Left cardiac atrium (tissue), 4 donors: ENCODE measurements around the gene OR2T27. TPM values are rescaled to one million over a fixed set of nuclear protein-coding genes. Genes with fewer than 3 reads are reported as not detected.
A peak's percentile ranks its signal among the peaks of the same experiment; 100 is the strongest.
"Not testable (repeated sequence)": the region's sequence is repeated elsewhere in the genome, so short reads cannot be mapped to it uniquely, and the experiment has no call there.

Experiments
- ATAC-seq, 2 donors: fragments of 200-7000 bp; cut with Tn5 transposase; one replicate each; pipeline ENCODE4 v1.9.1; 2020; ENCODE audit warnings: mild to moderate bottlenecking in 2 of 2, moderate library complexity in 2 of 2
- DNase-seq: peaks from one replicate; pipeline ENCODE4 v3.0.0-alpha.2; 2020
- intact Hi-C, 2 donors: fragments of 100-400 bp; cut with DNase I; formaldehyde crosslinking; loops; one replicate each; pipeline versions ENCODE4 v1.14.1 to v1.15.1; 2022 to 2023
- total RNA-seq, 2 donors: library from RNA; stranded (reverse); fragmentation: NEBNext Ultra II Directional; extraction: Animal tissue kit (Norgen Biotek cat#: 25700); gene quantifications; one replicate each; pipeline ENCODE4 v1.2.1, GENCODE V29; 2021
- donor health status: DM: no; HTN: yes; CAD: no.
- donor health status: DM: no; HTN: yes; CAD: no; lungs with severe emphysema.
- donor health status: DM: yes; HTN: yes; CAD: no.
- donor health status: Dilated cardiomyopathy.

OR2T27 gene
- total RNA-seq, 2 donors from 2014 or later = not detected

- intact Hi-C loops, DNase-seq, ATAC-seq: not testable (repeated sequence)
Observed at GRCh38 chr1:248642971-248643651, 12.2 kb downstream of the OR2T27 start.

DNA sequence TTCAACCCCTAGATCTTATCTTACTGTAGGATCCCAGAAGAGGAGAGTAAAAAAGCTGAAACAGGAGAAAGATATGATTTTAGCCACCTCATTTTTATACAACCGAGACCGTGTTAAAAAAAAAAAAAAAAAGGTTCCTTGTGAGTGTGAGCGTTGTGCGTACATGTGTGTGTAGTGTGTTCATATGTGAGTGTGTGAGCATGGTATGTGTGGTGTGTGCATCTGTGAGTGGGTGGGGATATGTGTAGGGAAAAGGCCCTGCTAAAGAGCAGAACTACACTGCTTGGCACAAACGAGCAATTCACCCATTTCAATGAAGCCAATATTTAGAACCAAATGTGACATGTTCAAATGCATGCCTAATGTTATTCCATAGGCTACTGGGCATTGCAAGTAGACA is 13.7 kb downstream of the OR2T27 start:
- DNase-seq, intact Hi-C loops, ATAC-seq: not testable (repeated sequence)

DNA sequence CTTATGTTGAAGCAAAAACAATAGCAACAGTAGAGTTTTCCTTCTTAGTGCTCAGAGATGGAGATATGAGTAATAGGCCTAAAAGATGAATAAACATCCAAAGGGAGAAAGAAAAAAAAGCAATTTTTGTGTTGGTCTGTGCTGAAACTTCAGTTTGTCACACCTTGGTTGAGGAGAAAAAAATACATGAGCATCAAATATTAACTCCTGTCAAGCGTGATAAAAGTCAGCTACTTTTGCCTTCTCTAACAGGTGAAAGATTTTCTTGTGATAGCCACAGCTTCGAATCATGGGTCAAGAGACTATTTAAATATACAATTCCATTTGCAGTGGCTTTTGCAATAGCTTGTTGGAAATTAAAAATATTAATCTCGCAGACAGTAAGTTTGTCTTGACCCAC is 14.4 kb downstream of the OR2T27 start:
- intact Hi-C loops, ATAC-seq, DNase-seq: not testable (repeated sequence)

GRCh38 chr1:248639652-248640051 is 15.7 kb downstream of the OR2T27 start:
- DNase-seq, intact Hi-C loops, ATAC-seq: not testable (repeated sequence)

DNA sequence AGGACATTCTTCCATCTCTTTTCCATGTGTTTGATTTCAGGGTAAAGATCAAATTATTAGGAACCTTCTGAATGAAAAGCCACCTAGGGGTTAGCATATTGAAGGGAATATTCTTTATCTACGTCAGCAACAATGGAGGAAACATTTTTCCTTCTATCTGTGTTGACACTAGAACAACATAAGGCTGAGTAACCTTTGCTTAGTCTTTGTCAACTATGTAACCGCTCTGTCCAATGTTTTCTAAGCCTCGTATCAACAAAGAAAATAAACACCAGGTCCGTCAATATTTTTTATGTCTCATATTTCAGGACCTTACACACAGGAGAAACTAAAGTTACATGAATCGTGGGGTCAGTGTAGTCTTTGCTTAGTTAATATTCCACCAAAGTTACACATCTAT is 18.7 kb downstream of the OR2T27 start:
- intact Hi-C loops, ATAC-seq: not testable (repeated sequence)

GRCh38 chr1:248634991-248635390 is 20.3 kb downstream of the OR2T27 start, which contains the start of gene OR2T11:
TSS of gene OR2T11 (minus strand) at chr1:248635091. CDS start at chr1:248627128, 7,963 bp downstream.
- ATAC-seq, DNase-seq, intact Hi-C loops: not testable (repeated sequence)

More for the DNA sequence above, 18.7 kb downstream of the OR2T27 start:
- not testable (repeated sequence) for DNase-seq

- ATAC-seq (no peak), DNase-seq (no peak)
- intact Hi-C loops = no loop called here
Observed at GRCh38 chr1:248631354-248632008, 23.8 kb downstream of the OR2T27 start.

DNA sequence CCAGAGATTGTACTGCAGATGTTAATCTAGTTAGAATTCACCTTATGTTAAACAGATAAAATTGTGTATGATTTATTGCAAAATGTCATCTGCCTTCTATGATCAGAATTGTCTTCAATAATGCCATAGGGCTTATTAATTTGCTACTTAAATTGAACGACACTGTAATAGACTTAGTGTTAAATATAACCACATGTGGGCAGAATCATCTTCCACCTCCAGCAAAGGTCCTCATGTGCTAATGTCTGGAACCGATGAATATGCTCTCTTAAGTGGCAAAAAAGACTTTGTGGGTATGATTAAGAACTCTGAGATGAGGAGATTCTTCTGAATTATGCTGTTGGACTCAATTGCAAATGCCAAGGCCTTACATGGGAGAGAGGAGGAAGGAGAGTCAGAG is 24.8 kb downstream of the OR2T27 start:
- intact Hi-C loops = no loop called here
- DNase-seq = no peak
- no peak for ATAC-seq

- intact Hi-C loops = no loop called here
- ATAC-seq = no peak
- no peak for DNase-seq
Observed at GRCh38 chr1:248627971-248628844, 27.1 kb downstream of the OR2T27 start.

DNA sequence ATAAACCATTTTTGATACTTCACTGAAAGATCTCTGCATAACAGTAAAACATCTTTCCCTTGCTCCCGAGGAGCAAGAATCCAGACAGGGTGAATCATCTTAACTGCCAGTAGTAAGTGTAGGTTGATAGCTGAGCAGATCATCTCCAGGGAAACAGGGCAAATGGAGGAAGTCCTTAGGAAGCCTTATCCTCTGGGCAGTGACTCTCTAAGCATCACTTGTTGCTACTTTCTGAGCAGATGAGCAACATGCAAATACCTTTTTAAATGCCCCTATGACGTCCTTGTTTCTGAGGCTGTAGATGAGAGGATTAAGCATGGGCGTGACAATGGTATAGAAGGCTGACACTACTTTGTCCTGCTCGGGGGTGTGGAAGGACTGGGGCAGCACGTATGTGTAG is 29.4 kb downstream of the OR2T27 start:
- DNase-seq (no peak), ATAC-seq (no peak)
- intact Hi-C loops = no loop called here

GRCh38 chr1:248625166-248625565 is 30.2 kb downstream of the OR2T27 start:
- no peak for ATAC-seq
- no peak for DNase-seq
- intact Hi-C loops = no loop called here

DNA sequence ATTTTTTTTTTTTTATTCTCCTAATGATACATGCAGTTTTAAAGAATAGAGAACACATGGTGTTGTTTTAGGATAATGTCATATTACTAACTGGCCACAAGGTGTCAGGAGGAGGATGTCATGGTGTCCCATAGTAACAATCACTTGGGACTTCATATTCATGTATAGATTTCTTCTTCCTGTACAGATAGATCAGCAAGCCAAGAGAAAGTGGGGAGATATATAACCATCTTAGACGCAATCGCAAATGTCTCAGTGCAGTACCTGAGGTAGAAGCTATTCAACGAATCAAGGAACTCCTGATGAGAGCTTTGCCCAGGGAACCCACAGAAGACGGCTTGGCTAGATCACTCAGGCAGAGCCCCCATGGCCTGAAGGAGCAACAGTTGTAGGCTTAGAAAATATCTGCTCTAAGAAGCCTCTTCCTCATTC is 32.7 kb downstream of the OR2T27 start:
- peak; percentile 61 to 67 for ATAC-seq
- DNase-seq = no peak
- intact Hi-C loops = loop anchor here (5.0 kb wide), 2 partner anchors 180 to 185 kb away; no protein-coding TSS in a partner anchor

GRCh38 chr1:248621770-248622169 is 33.6 kb downstream of the OR2T27 start:
- ATAC-seq (no peak), DNase-seq (no peak)
- intact Hi-C loops = loop anchor here (5.0 kb wide), 2 partner anchors 181 to 186 kb away; no protein-coding TSS in a partner anchor

- intact Hi-C loops = no loop called here
- ATAC-seq = peak in 1 of 2 donors; percentile 77
- DNase-seq = peak; percentile 23
Observed at GRCh38 chr1:248618878-248619277, 36.5 kb downstream of the OR2T27 start.

- intact Hi-C loops = no loop called here
- ATAC-seq (no peak), DNase-seq (no peak)
Observed at GRCh38 chr1:248618119-248618518, 37.2 kb downstream of the OR2T27 start.

DNA sequence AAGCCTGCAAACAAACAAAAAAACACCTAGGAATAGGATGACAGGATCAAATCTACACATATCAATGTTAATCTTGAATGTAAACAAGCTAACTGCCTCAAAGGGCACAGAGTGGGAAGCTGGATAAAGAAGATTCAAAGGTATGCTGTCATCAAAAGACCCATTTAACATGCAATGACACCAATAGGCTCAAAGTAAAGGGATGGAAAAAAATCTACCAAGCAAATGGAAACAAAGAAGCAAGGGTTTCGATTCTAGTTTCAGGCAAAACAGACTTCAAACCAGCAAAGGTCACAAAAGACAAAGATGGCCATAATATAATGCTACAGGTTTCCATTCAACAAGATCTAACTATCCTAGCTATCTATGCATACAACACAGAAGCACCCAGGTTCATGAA is 41.6 kb downstream of the OR2T27 start:
- ATAC-seq (no peak), DNase-seq (no peak)
- intact Hi-C loops = no loop called here

- no peak for DNase-seq
- intact Hi-C loops = no loop called here
- ATAC-seq = no peak
Observed at GRCh38 chr1:248611883-248612414, 43.4 kb downstream of the OR2T27 start.

DNA sequence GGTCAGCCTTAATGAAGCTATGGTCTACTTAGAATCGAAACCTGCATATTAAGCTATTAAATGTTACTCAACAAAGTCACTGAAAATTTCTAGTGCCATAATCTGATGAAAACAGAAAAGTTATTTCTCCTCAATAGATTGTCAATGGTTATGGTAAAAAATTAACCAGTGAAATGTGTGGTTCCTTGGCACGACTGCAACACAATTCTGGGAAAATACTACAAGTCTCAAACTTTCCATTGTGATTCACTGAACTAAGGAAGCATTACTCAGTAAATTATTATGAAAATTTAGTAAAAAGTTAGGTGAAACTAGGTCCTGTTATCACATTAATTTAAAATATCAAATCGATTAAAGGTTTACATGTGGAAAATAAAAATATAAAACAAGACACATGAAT is 45.0 kb downstream of the OR2T27 start:
- intact Hi-C loops = no loop called here
- no peak for DNase-seq
- no peak for ATAC-seq
